ENCODE results near the gene LRRC27. TPM values are rescaled to one million over a fixed set of nuclear protein-coding genes. Genes with fewer than 3 reads are reported as not detected.

LRRC27 gene
- total and polyA plus RNA-seq, 7 experiments from 2014 or later = 1.8 to 10.8 (median 6.0) TPM

- Mint-ChIP-seq H3K9me3 (no peaks in the 10 kb centered on the region), H3K36me3 (peaks cover 0 to 8% (median 4%) of the 10 kb centered on the region in 5 donors), H3K4me1 (peaks cover 3 to 41% (median 21%) of the 10 kb centered on the region in 7 donors), H3K27me3 (no peaks in the 10 kb centered on the region), H3K4me3 (no peak overlapping the region), H3K27ac (peak overlapping the region in 6 of 9 donors; percentile 19 to 72 (median 44))
- ATAC-seq (no peak), DNase-seq (no peak)
- ChIA-PET CTCF (interaction anchor here (0.6 kb wide), 1 partner anchor 23 kb away, joined by 3 read pairs; no protein-coding TSS in a partner anchor), POLR2A (no interaction called here)
- intact Hi-C loops (cut with micrococcal nuclease) = no loop called here
- Histone ChIP-seq H3K27ac (ENCODE audit: low read depth, low read length) (no peak overlapping the region), H3K4me3 (ENCODE audit: low read length) (no peak overlapping the region), H3K4me1 (ENCODE audit: control insufficient read depth in 2 of 2, insufficient read depth in 2 of 2, low read length in 2 of 2) (peaks cover 0 to 15% of the 10 kb centered on the region in 2 donors), H3K27me3 (ENCODE audit: control insufficient read depth in 2 of 2, insufficient read depth in 2 of 2, low read length in 2 of 2) (no peaks in the 10 kb centered on the region), H3K36me3 (ENCODE audit: control insufficient read depth in 2 of 3, insufficient read depth in 3 of 3, low read length in 3 of 3) (peaks cover 0 to 45% (median 0%) of the 10 kb centered on the region in 3 experiments), H3K9me3 (ENCODE audit: control insufficient read depth in 2 of 3, low read length in 3 of 3) (no peaks in the 10 kb centered on the region)
Measured at GRCh38 chr10:132410056-132410778, 78.2 kb downstream of the LRRC27 start.

DNA sequence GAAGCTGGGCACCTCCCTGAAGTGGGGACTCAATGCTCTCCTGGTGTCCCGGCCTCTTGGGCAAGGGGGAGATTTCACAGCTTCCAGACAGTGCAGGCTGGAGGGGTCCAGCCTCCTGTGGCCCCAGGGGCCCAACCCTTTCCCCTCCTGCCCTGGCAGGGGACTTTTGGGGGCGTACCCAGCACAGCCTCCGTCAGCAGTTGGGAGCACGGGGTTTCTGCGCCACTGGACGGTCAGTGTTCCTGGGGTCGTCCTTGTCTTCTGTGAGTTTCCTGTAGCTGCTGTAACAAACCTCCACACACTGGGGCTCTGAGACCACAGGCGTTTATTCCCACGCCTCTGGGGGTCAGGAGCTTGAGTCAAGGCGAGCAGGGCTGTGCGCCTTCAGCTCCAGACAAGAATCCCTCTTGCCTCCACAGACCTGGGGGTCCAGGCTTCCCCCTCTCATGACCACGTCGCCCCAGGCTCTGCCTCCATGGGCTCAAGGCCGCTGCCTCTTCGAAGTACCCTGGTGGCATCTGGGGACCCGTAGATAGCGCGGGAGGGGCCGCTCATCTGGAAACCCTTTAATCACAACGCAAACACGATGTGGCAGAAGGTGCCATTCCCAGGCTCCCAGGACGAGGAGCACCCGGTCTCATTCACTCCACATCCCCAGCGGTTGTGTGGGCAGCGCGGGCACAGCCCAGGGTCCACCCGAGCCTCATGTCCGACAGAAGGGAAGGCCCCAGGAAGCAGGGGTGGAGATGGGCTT is 79.0 kb downstream of the LRRC27 start:
- intact Hi-C loops (cut with micrococcal nuclease) = no loop called here
- peaks cover 0 to 15% of the 10 kb centered on the region in 2 donors for H3K4me1 ChIP-seq (ENCODE audit: control insufficient read depth in 2 of 2, insufficient read depth in 2 of 2, low read length in 2 of 2)
- H3K36me3 ChIP-seq (ENCODE audit: control insufficient read depth in 2 of 3, insufficient read depth in 3 of 3, low read length in 3 of 3) = peaks cover 0 to 39% (median 0%) of the 10 kb centered on the region in 3 experiments
- no peaks in the 10 kb centered on the region for H3K27me3 ChIP-seq (ENCODE audit: control insufficient read depth in 2 of 2, insufficient read depth in 2 of 2, low read length in 2 of 2)
- Mint-ChIP-seq H3K4me3 (no peak overlapping the region), H3K27ac (no peak overlapping the region), H3K27me3 (no peaks in the 10 kb centered on the region), H3K4me1 (peaks cover 3 to 43% (median 23%) of the 10 kb centered on the region in 7 donors), H3K36me3 (peaks cover 0 to 10% (median 2%) of the 10 kb centered on the region in 5 donors), H3K9me3 (no peaks in the 10 kb centered on the region)
- H3K4me3 ChIP-seq (ENCODE audit: low read length) = no peak overlapping the region
- DNase-seq = no peak
- ATAC-seq = no peak
- ChIA-PET CTCF (interaction anchor here (0.8 kb wide), 1 partner anchor 37 kb away, joined by 3 read pairs; no protein-coding TSS in a partner anchor), POLR2A (interaction anchor here (1.4 kb wide), 1 partner anchor 11 kb away, joined by 3 read pairs; no protein-coding TSS in a partner anchor)
- no peak overlapping the region for H3K27ac ChIP-seq (ENCODE audit: low read depth, low read length)
- H3K9me3 ChIP-seq (ENCODE audit: control insufficient read depth in 2 of 3, low read length in 3 of 3) = no peaks in the 10 kb centered on the region

GRCh38 chr10:132411561-132412253 is 79.7 kb downstream of the LRRC27 start:
- POLR2A ChIA-PET = interaction anchor here (1.4 kb wide), 1 partner anchor 11 kb away, joined by 3 read pairs; no protein-coding TSS in a partner anchor
- H3K4me1 Mint-ChIP-seq = peaks cover 3 to 36% (median 23%) of the 10 kb centered on the region in 7 donors
- DNase-seq (no peak), ATAC-seq (no peak)
- peaks cover 0 to 9% (median 2%) of the 10 kb centered on the region in 5 donors for H3K36me3 Mint-ChIP-seq
- H3K9me3 ChIP-seq (ENCODE audit: control insufficient read depth in 2 of 3, low read length in 3 of 3) = no peaks in the 10 kb centered on the region
- CTCF ChIA-PET = interaction anchor here (0.8 kb wide), 1 partner anchor 36 kb away, joined by 3 read pairs; no protein-coding TSS in a partner anchor
- H3K27ac Mint-ChIP-seq = peak overlapping the region in 4 of 9 donors; percentile 23 to 56 (median 50)
- H3K4me3 ChIP-seq (ENCODE audit: low read length) = no peak overlapping the region
- H3K27ac ChIP-seq (ENCODE audit: low read depth, low read length) = no peak overlapping the region
- H3K9me3 Mint-ChIP-seq = no peaks in the 10 kb centered on the region
- no peaks in the 10 kb centered on the region for H3K27me3 Mint-ChIP-seq
- intact Hi-C loops (cut with micrococcal nuclease) = no loop called here
- peaks cover 0 to 15% of the 10 kb centered on the region in 2 donors for H3K4me1 ChIP-seq (ENCODE audit: control insufficient read depth in 2 of 2, insufficient read depth in 2 of 2, low read length in 2 of 2)
- H3K4me3 Mint-ChIP-seq = peak overlapping the region in 1 of 10 donors; percentile 43
- H3K27me3 ChIP-seq (ENCODE audit: control insufficient read depth in 2 of 2, insufficient read depth in 2 of 2, low read length in 2 of 2) = no peaks in the 10 kb centered on the region
- peaks cover 0 to 33% (median 0%) of the 10 kb centered on the region in 3 experiments for H3K36me3 ChIP-seq (ENCODE audit: control insufficient read depth in 2 of 3, insufficient read depth in 3 of 3, low read length in 3 of 3)

DNA sequence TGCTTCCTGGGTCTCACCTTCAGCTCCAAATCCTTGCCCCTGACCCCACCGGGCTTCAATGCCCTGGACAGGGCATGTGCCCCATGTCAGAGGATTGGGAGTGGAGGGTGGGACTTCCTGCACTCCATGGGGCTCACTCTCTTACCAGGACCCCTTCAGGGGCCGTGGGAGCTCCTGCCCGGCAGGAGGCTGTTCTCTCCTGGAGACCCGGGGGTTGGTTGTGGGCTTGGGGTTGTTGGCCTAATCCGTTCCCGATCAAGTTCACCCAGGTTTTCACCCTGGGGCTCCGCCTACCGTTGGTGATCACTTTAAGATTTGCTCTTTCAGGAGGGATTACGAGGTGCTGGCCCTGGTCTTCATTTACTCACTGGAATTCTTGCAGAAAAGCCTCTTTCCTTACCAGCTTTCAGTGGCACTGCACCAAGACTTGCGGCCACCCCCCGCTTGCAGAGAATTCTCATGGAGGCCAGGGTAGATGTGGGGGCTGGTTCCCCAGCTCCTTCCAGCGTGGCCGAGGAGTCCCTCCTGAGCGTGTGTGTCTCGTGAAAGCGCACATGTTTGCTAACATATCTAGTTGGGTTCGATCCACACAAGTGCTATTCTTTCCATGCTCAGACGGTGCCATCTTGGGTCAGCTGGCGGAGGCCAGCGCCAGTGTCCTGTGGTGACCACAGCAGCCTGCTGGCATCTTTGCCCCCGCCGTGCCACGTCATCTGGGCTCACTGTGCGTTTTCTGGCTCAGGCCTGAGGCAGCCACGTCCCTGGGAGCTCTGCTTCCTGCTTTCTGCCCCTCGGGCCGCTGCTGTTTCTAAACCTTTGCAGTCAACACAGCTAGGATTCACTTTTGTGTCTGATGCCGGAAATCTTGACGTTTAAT is 80.6 kb downstream of the LRRC27 start:
- no peak overlapping the region for H3K4me3 Mint-ChIP-seq
- no peak for DNase-seq
- Histone ChIP-seq H3K27me3 (ENCODE audit: control insufficient read depth in 2 of 2, insufficient read depth in 2 of 2, low read length in 2 of 2) (no peaks in the 10 kb centered on the region), H3K4me3 (ENCODE audit: low read length) (no peak overlapping the region), H3K27ac (ENCODE audit: low read depth, low read length) (no peak overlapping the region), H3K4me1 (ENCODE audit: control insufficient read depth in 2 of 2, insufficient read depth in 2 of 2, low read length in 2 of 2) (peaks cover 0 to 15% of the 10 kb centered on the region in 2 donors), H3K9me3 (ENCODE audit: control insufficient read depth in 2 of 3, low read length in 3 of 3) (no peaks in the 10 kb centered on the region), H3K36me3 (ENCODE audit: control insufficient read depth in 2 of 3, insufficient read depth in 3 of 3, low read length in 3 of 3) (peaks cover 0 to 25% (median 0%) of the 10 kb centered on the region in 3 experiments)
- intact Hi-C loops (cut with micrococcal nuclease) = no loop called here
- no peak for ATAC-seq
- peaks cover 0 to 9% (median 2%) of the 10 kb centered on the region in 5 donors for H3K36me3 Mint-ChIP-seq
- H3K27ac Mint-ChIP-seq = peak overlapping the region in 3 of 9 donors; percentile 28 to 76 (median 56)
- ChIA-PET CTCF (no interaction called here), POLR2A (interaction anchor here (0.9 to 1.4 kb wide), 2 partner anchors 10 to 14 kb away, joined by 3 read pairs; no protein-coding TSS in a partner anchor)
- no peaks in the 10 kb centered on the region for H3K9me3 Mint-ChIP-seq
- H3K27me3 Mint-ChIP-seq = no peaks in the 10 kb centered on the region
- H3K4me1 Mint-ChIP-seq = peaks cover 3 to 35% (median 21%) of the 10 kb centered on the region in 7 donors

GRCh38 chr10:132413226-132414205 is 81.5 kb downstream of the LRRC27 start:
- Mint-ChIP-seq H3K4me3 (no peak overlapping the region), H3K27me3 (no peaks in the 10 kb centered on the region), H3K27ac (peak overlapping the region in 2 of 9 donors; percentile 22 to 48), H3K9me3 (no peaks in the 10 kb centered on the region), H3K4me1 (peaks cover 0 to 27% (median 13%) of the 10 kb centered on the region in 7 donors), H3K36me3 (peaks cover 0 to 9% (median 2%) of the 10 kb centered on the region in 5 donors)
- DNase-seq = no peak
- Histone ChIP-seq H3K4me3 (ENCODE audit: low read length) (no peak overlapping the region), H3K27ac (ENCODE audit: low read depth, low read length) (no peak overlapping the region), H3K4me1 (ENCODE audit: control insufficient read depth in 2 of 2, insufficient read depth in 2 of 2, low read length in 2 of 2) (peaks cover 0 to 6% of the 10 kb centered on the region in 2 donors), H3K9me3 (ENCODE audit: control insufficient read depth in 2 of 3, low read length in 3 of 3) (no peaks in the 10 kb centered on the region), H3K27me3 (ENCODE audit: control insufficient read depth in 2 of 2, insufficient read depth in 2 of 2, low read length in 2 of 2) (no peaks in the 10 kb centered on the region), H3K36me3 (ENCODE audit: control insufficient read depth in 2 of 3, insufficient read depth in 3 of 3, low read length in 3 of 3) (peaks cover 0 to 28% (median 0%) of the 10 kb centered on the region in 3 experiments)
- CTCF ChIA-PET = no interaction called here
- no peak for ATAC-seq
- intact Hi-C loops (cut with micrococcal nuclease) = no loop called here
- POLR2A ChIA-PET = no interaction called here
